Hepatocyte (in vitro differentiated cells): ENCODE data around the gene MIER2.

Experiments
- EZH2 ChIP-seq: fragments of 200-600 bp; sonication (generic); IDR thresholded peaks from 2 replicates; pipeline ENCODE4 v1.6.1; 2016; ENCODE audit warnings: antibody characterized with exemption, mild to moderate bottlenecking, borderline replicate concordance
- TF ChIP-seq, protein P1 (sequence below): fragments of 200-600 bp; sonication (generic); IDR thresholded peaks from 2 replicates; pipeline ENCODE4 v1.5.1; 2016; ENCODE audit warnings: antibody characterized with exemption, mild to moderate bottlenecking; ENCODE audit not compliant: poor library complexity

GRCh38 chr19:388691-389090, 44.1 kb upstream of the MIER2 start:
- TF ChIP-seq, protein P1, sequence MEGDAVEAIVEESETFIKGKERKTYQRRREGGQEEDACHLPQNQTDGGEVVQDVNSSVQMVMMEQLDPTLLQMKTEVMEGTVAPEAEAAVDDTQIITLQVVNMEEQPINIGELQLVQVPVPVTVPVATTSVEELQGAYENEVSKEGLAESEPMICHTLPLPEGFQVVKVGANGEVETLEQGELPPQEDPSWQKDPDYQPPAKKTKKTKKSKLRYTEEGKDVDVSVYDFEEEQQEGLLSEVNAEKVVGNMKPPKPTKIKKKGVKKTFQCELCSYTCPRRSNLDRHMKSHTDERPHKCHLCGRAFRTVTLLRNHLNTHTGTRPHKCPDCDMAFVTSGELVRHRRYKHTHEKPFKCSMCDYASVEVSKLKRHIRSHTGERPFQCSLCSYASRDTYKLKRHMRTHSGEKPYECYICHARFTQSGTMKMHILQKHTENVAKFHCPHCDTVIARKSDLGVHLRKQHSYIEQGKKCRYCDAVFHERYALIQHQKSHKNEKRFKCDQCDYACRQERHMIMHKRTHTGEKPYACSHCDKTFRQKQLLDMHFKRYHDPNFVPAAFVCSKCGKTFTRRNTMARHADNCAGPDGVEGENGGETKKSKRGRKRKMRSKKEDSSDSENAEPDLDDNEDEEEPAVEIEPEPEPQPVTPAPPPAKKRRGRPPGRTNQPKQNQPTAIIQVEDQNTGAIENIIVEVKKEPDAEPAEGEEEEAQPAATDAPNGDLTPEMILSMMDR: no peak
- no peak for TF ChIP-seq EZH2
